ENCODE measurements around the gene ABCB1.
"Not testable (repeated sequence)": the region's sequence is repeated elsewhere in the genome, so short reads cannot be mapped to it uniquely, and the experiment has no call there.

The ABCB1 gene

GRCh38 chr7:87580636-87581035 is 20.0 kb downstream of the ABCB1 start:
- DNase-seq = no peak

GRCh38 chr7:87575521-87575920 is 25.2 kb downstream of the ABCB1 start:
- DNase-seq = no peak

GRCh38 chr7:87574630-87575029 is 26.1 kb downstream of the ABCB1 start:
- no peak for DNase-seq

- not testable (repeated sequence) for DNase-seq
Observed at GRCh38 chr7:87572513-87572912, 28.2 kb downstream of the ABCB1 start.

GRCh38 chr7:87570178-87570577 is 30.5 kb downstream of the ABCB1 start:
- no peak for DNase-seq

GRCh38 chr7:87567052-87567451 is 33.6 kb downstream of the ABCB1 start:
- DNase-seq = no peak

GRCh38 chr7:87566311-87566900 is 34.3 kb downstream of the ABCB1 start:
- no peak for DNase-seq

- no peak for DNase-seq
Observed at GRCh38 chr7:87565877-87566276, 34.8 kb downstream of the ABCB1 start.

GRCh38 chr7:87564296-87564963 is 36.3 kb downstream of the ABCB1 start:
- no peak for DNase-seq

GRCh38 chr7:87561702-87562101 is 39.0 kb downstream of the ABCB1 start:
- no peak for DNase-seq

GRCh38 chr7:87561102-87561501 is 39.6 kb downstream of the ABCB1 start:
- DNase-seq = no peak

- DNase-seq = no peak
Observed at GRCh38 chr7:87552351-87552900, 48.3 kb downstream of the ABCB1 start.

GRCh38 chr7:87548123-87548919 is 52.4 kb downstream of the ABCB1 start:
- no peak for DNase-seq

- no peak for DNase-seq
Observed at GRCh38 chr7:87545760-87546159, 54.9 kb downstream of the ABCB1 start.

GRCh38 chr7:87543623-87544022 is 57.1 kb downstream of the ABCB1 start:
- no peak for DNase-seq

GRCh38 chr7:87541648-87542047 is 59.0 kb downstream of the ABCB1 start:
- DNase-seq = no peak

GRCh38 chr7:87538052-87538451 is 62.6 kb downstream of the ABCB1 start:
- no peak for DNase-seq

GRCh38 chr7:87534072-87534471 is 66.6 kb downstream of the ABCB1 start:
- DNase-seq = no peak

GRCh38 chr7:87530126-87530525 is 70.6 kb downstream of the ABCB1 start:
- no peak for DNase-seq

- DNase-seq = no peak
Observed at GRCh38 chr7:87528730-87529129, 72.0 kb downstream of the ABCB1 start.

- no peak for DNase-seq
Observed at GRCh38 chr7:87518735-87519134, 81.9 kb downstream of the ABCB1 start.

GRCh38 chr7:87517891-87518290 is 82.8 kb downstream of the ABCB1 start:
- DNase-seq = no peak
